Panc1 (cell line): Measurements from ENCODE around the gene TMEM63B. TPM values are rescaled to one million over a fixed set of nuclear protein-coding genes. Genes with fewer than 3 reads are reported as not detected.

Experiments used
- ATAC-seq: fragments of 200-7000 bp; cut with Tn5 transposase; 2 replicates; pipeline ENCODE4 v1.9.1; 2020; ENCODE audit warnings: mild to moderate bottlenecking, moderate library complexity
- BruUV-seq: library from RNA; stranded (reverse); fragments of 400-500 nt; replicated peaks from 2 replicates; lab custom pipeline; 2021; lab: Mats Ljungman, UMichigan
- CTCF ChIA-PET: fragments of 300-600 bp; sonication (Branson Sonifier 250); formaldehyde crosslinking; loops from one replicate; lab custom pipeline; 2022; ENCODE audit warnings: antibody characterized with exemption; lab: Charles Lee
- POLR2A ChIA-PET: fragments of 300-600 bp; sonication (Branson Sonifier 250); formaldehyde crosslinking; loops from one replicate; lab custom pipeline; 2022; ENCODE audit warnings: antibody characterized with exemption; lab: Charles Lee
- DNase-seq: peaks from one replicate; pipeline ENCODE4 v3.0.0-alpha.2; 2010; ENCODE audit warnings: low read depth, low spot score
- H3K27ac ChIP-seq: 2 replicates; pipeline ENCODE4 v1.5.1; 2011; ENCODE audit warnings: mild to moderate bottlenecking, low read length, inconsistent platforms
- H3K27me3 ChIP-seq: fragments of 200-500 bp; sonication (Bioruptor generic); 2 replicates; pipeline ENCODE4 v1.6.0; 2014; ENCODE audit warnings: low read length, inconsistent platforms; ENCODE audit not compliant: control insufficient read depth, insufficient read depth
- H3K36me3 ChIP-seq: fragments of 200-500 bp; sonication (Bioruptor generic); 2 replicates; pipeline ENCODE4 v1.5.1; 2014; ENCODE audit warnings: inconsistent platforms, mild to moderate bottlenecking, low read length, moderate library complexity; ENCODE audit not compliant: control insufficient read depth, insufficient read depth
- H3K4me1 ChIP-seq: 2 replicates; pipeline ENCODE4 v1.5.1; 2011; ENCODE audit warnings: inconsistent platforms, mild to moderate bottlenecking, low read length, moderate library complexity; ENCODE audit not compliant: control insufficient read depth, insufficient read depth
- H3K4me3 ChIP-seq, 2 experiments: 2 replicates each; pipeline ENCODE4 v1.5.1; 2011 to 2012; ENCODE audit warnings: low read depth in 2 of 2, low read length in 2 of 2, mild to moderate bottlenecking in 2 of 2, inconsistent platforms in 1 of 2, moderate library complexity in 1 of 2
- H3K9me3 ChIP-seq: fragments of 200-500 bp; sonication (Bioruptor generic); 2 replicates; pipeline ENCODE4 v1.5.1; 2014; ENCODE audit warnings: low read depth, mild to moderate bottlenecking, inconsistent platforms, low read length, moderate library complexity; ENCODE audit not compliant: control insufficient read depth, insufficient read depth
- POLR2AphosphoS5 ChIP-seq: IDR thresholded peaks from 2 replicates; pipeline ENCODE4 v1.6.1; 2012; ENCODE audit warnings: mild to moderate bottlenecking, low read depth, low read length, moderate library complexity
- SIN3A ChIP-seq: IDR thresholded peaks from 2 replicates; pipeline ENCODE4 v1.6.1; 2012; ENCODE audit warnings: low read depth, mild to moderate bottlenecking, low read length, moderate library complexity, borderline replicate concordance; ENCODE audit not compliant: insufficient read depth
- TCF7L2 ChIP-seq: IDR thresholded peaks from 2 replicates; pipeline ENCODE4 v1.6.1; 2011; ENCODE audit warnings: mild to moderate bottlenecking, low read depth, low read length, inconsistent platforms
- in situ Hi-C: cut with HindIII; loops from 2 replicates; pipeline ENCODE4 v1.10.0; 2016; ENCODE audit warnings: low sequenced_read_pairs, low pct_unique_long_range_greater_than_20kb
- intact Hi-C: fragments of 100-400 bp; cut with micrococcal nuclease; formaldehyde crosslinking; loops from one replicate; pipeline ENCODE4 v1.10.0; 2022; ENCODE audit not compliant: unreplicated experiment
- total RNA-seq: library from RNA; stranded (reverse); gene quantifications from one replicate; pipeline ENCODE4 v1.2.1, GENCODE V29; 2021; ENCODE audit not compliant: unreplicated experiment
- TF ChIP-seq, protein P1 (sequence below), 2 experiments: IDR thresholded peaks; 2 replicates each; pipeline ENCODE4 v1.6.1; 2011 to 2012; ENCODE audit warnings: low read depth in 2 of 2, control low read depth in 1 of 2, low read length in 1 of 2, mild to moderate bottlenecking in 1 of 2, moderate library complexity in 1 of 2; ENCODE audit not compliant: insufficient read depth in 1 of 2
- TF ChIP-seq, protein P2 (sequence below): fragments of 450-650 bp; IDR thresholded peaks from 2 replicates; pipeline ENCODE4 v1.5.1; 2017; ENCODE audit warnings: mild to moderate bottlenecking

TMEM63B gene
- total RNA-seq, 1 experiment from 2014 or later, result 54.1 TPM

DNA sequence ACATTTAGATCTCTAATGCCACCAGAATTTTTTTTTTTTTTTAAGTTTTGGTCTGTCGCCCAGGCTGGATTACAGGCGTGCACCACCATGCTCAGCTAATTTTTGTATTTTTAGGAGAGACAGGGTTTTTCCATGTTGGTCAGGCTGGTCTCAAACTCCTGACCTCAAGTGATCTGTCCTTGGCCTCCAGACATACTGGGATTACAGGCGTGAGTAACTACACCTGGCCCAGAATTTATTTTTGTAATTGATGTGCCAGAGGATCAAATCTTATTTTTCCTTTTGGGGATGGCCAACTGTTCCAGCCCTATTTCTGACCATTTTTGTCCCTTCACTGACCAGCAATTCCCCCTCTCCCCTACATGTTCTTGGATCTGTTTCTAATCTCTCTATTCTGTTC lies 71.3 kb downstream of the TMEM63B start:
- intact Hi-C loops (no loop called here), in situ Hi-C loops (no loop called here)
- no peak for TF ChIP-seq POLR2AphosphoS5
- TF ChIP-seq, protein P1, sequence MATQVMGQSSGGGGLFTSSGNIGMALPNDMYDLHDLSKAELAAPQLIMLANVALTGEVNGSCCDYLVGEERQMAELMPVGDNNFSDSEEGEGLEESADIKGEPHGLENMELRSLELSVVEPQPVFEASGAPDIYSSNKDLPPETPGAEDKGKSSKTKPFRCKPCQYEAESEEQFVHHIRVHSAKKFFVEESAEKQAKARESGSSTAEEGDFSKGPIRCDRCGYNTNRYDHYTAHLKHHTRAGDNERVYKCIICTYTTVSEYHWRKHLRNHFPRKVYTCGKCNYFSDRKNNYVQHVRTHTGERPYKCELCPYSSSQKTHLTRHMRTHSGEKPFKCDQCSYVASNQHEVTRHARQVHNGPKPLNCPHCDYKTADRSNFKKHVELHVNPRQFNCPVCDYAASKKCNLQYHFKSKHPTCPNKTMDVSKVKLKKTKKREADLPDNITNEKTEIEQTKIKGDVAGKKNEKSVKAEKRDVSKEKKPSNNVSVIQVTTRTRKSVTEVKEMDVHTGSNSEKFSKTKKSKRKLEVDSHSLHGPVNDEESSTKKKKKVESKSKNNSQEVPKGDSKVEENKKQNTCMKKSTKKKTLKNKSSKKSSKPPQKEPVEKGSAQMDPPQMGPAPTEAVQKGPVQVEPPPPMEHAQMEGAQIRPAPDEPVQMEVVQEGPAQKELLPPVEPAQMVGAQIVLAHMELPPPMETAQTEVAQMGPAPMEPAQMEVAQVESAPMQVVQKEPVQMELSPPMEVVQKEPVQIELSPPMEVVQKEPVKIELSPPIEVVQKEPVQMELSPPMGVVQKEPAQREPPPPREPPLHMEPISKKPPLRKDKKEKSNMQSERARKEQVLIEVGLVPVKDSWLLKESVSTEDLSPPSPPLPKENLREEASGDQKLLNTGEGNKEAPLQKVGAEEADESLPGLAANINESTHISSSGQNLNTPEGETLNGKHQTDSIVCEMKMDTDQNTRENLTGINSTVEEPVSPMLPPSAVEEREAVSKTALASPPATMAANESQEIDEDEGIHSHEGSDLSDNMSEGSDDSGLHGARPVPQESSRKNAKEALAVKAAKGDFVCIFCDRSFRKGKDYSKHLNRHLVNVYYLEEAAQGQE (IDR thresholded peaks at IDR 0.05; ENCODE audit: insufficient read depth in 1 of 2, low read depth in 2 of 2, low read length in 1 of 2), result no peak
- TF ChIP-seq, protein P2, sequence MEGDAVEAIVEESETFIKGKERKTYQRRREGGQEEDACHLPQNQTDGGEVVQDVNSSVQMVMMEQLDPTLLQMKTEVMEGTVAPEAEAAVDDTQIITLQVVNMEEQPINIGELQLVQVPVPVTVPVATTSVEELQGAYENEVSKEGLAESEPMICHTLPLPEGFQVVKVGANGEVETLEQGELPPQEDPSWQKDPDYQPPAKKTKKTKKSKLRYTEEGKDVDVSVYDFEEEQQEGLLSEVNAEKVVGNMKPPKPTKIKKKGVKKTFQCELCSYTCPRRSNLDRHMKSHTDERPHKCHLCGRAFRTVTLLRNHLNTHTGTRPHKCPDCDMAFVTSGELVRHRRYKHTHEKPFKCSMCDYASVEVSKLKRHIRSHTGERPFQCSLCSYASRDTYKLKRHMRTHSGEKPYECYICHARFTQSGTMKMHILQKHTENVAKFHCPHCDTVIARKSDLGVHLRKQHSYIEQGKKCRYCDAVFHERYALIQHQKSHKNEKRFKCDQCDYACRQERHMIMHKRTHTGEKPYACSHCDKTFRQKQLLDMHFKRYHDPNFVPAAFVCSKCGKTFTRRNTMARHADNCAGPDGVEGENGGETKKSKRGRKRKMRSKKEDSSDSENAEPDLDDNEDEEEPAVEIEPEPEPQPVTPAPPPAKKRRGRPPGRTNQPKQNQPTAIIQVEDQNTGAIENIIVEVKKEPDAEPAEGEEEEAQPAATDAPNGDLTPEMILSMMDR, result no peak
- no peak for TF ChIP-seq SIN3A
- ChIA-PET POLR2A (interaction anchor here (0.7 kb wide), 1 partner anchor 19 kb away, joined by 7 read pairs; no protein-coding TSS in a partner anchor), CTCF (no interaction called here)
- H3K27ac ChIP-seq, result no peak overlapping the region
- peaks cover 17% of the 10 kb centered on the region for H3K4me1 ChIP-seq
- DNase-seq, result no peak
- no peaks in the 10 kb centered on the region for H3K9me3 ChIP-seq
- no peak overlapping the region for H3K4me3 ChIP-seq
- no peak for ATAC-seq
- H3K27me3 ChIP-seq, result no peaks in the 10 kb centered on the region
- H3K36me3 ChIP-seq, result no peaks in the 10 kb centered on the region
- BruUV-seq, result no TSS peak

DNA sequence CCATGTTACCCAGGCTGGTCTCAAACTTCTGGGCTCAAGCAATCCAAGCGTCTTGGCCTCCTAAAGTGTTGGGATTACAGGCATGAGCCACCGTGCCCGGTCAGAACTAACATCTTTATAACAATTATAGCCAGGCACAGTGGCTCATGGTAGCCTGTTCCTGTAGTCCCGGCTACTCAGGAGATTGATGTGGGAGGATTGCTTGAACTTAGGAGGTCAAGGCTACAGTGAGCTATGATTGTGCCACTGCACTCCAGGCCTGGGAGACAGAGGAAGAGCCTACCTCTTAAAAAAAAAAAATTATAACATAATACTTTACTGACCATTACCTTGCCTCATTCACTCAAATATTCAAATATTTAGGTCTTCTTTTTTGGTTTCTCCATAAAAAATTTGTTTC lies 72.5 kb downstream of the TMEM63B start:
- POLR2A ChIA-PET, result no interaction called here
- in situ Hi-C loops (no loop called here), intact Hi-C loops (no loop called here)

More for the DNA sequence above, 72.5 kb downstream of the TMEM63B start:
- H3K27ac ChIP-seq, result no peak overlapping the region
- H3K9me3 ChIP-seq, result no peaks in the 10 kb centered on the region
- H3K36me3 ChIP-seq, result no peaks in the 10 kb centered on the region
- H3K4me1 ChIP-seq, result peaks cover 29% of the 10 kb centered on the region
- no peak for ATAC-seq
- BruUV-seq, result no TSS peak
- DNase-seq, result no peak
- CTCF ChIA-PET, result no interaction called here
- no peak overlapping the region for H3K4me3 ChIP-seq
- TF ChIP-seq TCF7L2 (no peak), SIN3A (no peak), POLR2AphosphoS5 (no peak)
- TF ChIP-seq, protein P1 (IDR thresholded peaks at IDR 0.05; ENCODE audit: insufficient read depth in 1 of 2, low read depth in 2 of 2, low read length in 1 of 2), result no peak
- TF ChIP-seq, protein P2, result no peak
- no peaks in the 10 kb centered on the region for H3K27me3 ChIP-seq
